ENCODE data around the gene LRRC30.

DNA sequence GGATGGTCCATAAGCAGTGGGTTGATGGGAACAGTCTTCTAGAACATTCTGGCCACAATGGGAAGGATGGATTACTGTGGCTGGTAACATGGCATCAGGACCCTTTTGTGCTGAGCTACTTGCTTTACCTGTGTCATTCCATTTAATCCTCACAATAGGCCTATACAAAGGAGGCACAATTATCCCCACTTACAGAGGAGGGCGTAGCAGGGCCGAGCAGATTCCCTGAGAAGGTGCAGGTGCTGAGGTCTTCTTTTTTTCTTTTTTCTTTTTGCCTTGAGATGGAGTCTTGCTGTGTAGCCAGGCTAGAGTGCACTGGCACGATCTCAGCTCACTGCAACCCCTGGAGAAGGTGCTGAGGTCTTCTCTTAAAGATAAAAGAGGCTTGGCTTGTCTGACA, 6.7 kb upstream of the LRRC30 start:
- TF ChIP-seq, protein P1, sequence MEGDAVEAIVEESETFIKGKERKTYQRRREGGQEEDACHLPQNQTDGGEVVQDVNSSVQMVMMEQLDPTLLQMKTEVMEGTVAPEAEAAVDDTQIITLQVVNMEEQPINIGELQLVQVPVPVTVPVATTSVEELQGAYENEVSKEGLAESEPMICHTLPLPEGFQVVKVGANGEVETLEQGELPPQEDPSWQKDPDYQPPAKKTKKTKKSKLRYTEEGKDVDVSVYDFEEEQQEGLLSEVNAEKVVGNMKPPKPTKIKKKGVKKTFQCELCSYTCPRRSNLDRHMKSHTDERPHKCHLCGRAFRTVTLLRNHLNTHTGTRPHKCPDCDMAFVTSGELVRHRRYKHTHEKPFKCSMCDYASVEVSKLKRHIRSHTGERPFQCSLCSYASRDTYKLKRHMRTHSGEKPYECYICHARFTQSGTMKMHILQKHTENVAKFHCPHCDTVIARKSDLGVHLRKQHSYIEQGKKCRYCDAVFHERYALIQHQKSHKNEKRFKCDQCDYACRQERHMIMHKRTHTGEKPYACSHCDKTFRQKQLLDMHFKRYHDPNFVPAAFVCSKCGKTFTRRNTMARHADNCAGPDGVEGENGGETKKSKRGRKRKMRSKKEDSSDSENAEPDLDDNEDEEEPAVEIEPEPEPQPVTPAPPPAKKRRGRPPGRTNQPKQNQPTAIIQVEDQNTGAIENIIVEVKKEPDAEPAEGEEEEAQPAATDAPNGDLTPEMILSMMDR (conservative IDR thresholded peaks at IDR 0.05; ENCODE audit: low read depth, low read length) = no peak
- no peak for TF ChIP-seq EZH2phosphoT487 (IDR thresholded peaks at IDR 0.05; ENCODE audit: borderline replicate concordance, low read length)

Data from PC-3 (cell line).